GM18502 (cell line): ENCODE measurements around the gene QRICH2.
"Not testable (repeated sequence)": the region's sequence is repeated elsewhere in the genome, so short reads cannot be mapped to it uniquely, and the experiment has no call there.

ENCODE experiments used
- ATAC-seq: cut with Tn5 transposase; IDR thresholded peaks from one replicate; pipeline ENCODE4 v1.9.1; 2021; ENCODE audit warnings: mild to moderate bottlenecking; ENCODE audit not compliant: unreplicated experiment, poor library complexity

The QRICH2 gene

DNA sequence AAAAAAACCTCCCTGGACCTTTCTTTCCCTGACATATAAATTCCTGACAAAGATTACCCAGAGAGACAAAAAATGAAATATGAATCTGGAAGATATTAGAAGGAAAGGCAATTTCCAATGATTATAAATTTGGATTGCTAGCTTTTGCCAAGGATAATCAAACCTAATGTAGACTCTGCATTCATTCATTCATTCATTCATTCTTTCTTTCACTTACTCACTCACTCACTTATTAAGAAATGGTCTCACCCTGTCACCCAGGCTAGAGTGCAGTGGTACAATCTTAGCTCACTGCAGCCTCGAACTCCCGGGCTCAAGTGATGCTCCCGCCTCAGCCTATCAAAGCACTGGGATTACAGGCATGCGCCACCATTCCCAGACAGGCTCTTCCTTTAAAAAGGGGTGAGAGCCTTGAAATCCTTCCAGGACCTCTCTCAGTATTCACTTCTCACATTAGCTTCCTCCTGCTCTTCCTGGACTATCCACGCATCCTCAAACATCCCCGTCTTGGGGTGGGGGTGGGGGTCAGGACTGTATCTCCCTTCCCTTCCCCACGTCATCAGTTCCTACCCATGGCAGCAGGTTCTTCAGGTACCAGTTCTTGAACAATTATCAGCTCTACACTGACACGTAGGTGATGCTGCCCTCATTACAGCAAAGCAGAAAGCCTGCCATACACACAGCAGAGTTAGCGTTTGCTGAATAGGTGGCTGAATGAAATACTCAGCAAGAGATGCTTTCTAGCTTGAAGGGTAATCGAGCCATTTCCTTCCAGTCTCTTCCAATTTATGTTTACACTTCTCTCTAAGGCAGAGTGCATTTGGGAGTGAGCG is 25.8 kb upstream of the QRICH2 start:
- no peak for ATAC-seq

DNA sequence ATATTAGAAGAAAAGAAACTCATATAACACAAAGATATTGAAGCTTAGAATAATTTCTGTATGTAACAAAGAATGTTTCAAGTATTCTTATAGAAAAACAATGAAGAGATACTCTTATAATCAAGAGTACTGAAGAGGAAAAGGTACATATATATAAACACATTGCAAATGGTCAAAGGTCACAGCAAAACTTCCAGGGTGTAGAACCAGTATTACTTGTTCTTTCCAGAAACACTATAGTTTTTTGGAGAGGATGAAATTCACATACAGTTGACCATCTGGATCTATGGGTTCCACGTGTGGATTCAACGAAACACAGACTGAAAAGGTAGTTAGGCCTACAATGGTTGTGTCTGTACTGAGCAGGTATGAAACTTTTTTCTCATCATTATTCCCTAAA is 23.0 kb upstream of the QRICH2 start:
- ATAC-seq = no peak

DNA sequence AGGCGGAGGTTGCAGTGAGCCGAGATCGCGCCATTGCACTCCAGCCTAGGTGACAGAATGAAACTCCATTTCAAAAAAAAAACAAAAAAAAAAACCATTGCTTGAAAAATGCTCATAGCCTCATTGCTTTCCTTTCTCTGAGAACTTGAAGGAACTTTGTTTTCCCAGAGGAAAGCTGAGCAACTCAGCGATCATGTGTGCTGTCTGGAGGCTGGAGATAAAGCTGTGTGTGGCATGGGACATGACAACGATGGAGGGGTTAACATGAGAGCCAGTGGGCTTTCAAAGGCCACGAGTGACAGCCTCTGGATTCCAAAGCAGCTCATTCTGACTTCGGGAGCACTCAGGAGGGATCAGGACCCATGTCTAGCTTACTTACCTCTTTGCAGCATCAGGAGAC is 21.6 kb upstream of the QRICH2 start:
- ATAC-seq = no peak

DNA sequence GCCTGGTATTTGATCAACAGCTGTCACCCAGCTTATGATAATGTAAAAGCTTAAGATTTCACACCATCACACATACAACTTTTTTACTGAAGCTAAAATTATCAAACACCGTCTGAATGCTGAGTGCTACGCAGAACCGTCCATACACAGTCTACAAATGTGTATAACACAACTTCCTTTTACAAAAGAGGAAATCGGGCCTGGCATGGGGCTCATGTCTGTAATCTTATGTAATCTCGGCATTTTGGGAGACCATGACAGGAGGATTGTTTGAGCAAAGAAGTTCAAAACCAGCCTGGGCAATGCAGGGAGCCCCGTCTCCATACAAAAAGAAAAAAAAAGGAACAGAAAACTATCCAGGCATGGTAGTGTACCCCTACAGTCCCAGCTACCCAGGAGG is 19.6 kb upstream of the QRICH2 start:
- no peak for ATAC-seq

DNA sequence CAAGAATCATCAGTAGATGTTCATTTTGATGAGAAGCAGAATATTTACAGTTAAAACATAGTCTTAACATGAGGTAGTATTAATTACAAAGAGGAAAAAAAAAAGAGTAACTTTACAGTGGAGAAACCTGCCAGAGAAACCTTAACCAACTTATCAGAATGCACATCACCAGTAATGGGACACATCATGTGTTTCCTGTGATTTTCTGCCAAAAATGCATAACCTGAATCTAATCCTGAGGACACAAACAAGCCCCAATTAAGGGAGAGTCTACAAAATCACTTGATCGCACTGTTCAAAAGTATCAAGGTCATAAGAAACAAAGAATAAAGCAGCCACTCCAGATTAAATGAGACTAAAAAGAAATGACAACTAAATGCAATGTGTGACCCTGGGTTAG is 18.2 kb upstream of the QRICH2 start:
- no peak for ATAC-seq

DNA sequence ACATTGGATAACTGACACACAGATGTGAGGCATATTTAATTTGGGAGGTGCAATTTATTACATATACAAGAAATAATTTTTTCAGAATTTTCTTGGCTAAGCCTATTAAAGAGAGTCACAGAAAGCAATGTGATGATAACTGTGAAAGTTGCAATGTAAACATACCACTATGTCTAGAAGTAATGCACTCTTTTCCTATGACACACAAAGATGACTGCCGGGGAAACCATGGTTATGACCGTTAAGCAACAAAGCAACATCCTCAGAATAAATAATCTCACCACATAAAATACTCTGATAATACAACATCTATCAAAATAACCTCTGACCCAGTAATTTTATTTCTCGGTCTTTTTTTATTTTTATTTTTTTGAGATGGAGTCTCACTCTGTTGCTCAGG is 10.5 kb upstream of the QRICH2 start:
- ATAC-seq = no peak

DNA sequence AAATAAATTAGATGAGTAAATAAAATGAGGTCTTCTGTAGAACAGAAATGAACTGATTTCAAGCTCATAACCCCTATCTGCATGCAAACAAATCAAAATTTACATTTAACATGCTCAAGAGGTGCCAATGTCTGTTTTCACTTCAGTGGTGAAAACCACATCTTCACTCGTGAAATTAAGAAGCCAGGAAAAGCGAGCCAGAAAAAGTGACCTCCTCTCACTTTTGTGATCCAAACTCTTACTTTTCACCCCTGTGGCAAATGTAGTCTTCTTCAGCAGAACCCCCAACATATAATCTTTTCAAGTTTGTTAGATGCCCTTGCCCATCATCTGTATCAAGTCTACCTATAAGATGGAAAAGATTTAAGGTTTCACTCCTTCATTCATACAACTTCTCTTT is 9.5 kb upstream of the QRICH2 start:
- ATAC-seq = no peak

DNA sequence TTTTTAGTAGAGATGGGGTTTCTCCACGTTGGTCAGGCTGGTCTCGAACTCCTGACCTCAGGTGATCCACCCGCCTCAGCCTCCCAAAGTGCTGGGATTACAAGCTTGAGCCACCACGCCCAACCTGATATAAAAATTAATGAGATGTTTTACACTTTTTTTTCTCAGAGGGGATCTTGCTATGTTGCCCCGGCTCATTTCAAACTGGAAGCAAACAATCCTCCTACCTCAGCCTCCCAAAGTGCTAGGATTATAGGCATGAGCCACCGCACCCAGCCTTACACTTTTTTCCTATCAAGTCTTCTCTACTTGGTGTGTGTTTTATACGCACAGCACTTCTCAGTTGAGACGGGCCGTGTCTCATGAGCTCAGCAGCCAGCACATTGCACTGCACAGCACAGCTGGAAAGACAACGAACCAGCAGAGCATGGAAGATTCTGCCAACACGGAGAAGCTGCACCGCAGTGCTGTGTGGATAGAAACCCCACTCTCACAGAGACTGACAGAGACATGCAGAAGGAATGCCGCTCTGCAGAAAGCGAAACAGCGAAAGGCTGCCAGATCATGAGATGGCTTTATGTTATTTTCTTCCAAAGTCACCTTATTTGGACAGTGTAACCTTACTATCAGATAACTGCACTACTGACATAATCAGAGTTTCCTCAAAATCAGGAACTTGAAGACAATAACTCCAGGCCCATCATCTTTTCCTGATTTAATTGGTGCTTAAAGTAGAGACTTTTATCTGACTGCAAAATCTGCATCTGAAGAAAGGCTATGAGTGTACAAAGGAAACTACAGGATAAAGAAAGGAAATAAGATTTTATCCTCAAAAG is 6.5 kb upstream of the QRICH2 start:
- ATAC-seq = no peak

DNA sequence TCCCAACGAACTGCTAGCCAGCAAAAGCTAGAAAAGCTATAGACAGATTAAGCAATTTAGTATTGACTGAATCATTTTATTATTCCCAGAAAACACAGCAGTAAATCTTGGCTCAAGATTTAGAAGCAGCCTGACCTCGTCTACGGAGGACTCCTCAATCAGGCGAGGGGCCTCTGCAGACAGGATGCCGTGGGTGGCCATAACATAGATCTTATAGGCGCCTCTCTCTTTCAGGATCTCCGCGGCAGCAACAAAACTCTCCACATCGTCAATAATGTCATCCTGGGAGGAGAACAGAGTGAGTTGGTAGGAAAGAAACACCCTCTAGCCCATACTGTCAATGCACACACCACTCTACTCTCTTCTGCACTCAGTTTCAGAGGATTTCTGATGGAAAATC is 4.7 kb upstream of the QRICH2 start:
- ATAC-seq = no peak

DNA sequence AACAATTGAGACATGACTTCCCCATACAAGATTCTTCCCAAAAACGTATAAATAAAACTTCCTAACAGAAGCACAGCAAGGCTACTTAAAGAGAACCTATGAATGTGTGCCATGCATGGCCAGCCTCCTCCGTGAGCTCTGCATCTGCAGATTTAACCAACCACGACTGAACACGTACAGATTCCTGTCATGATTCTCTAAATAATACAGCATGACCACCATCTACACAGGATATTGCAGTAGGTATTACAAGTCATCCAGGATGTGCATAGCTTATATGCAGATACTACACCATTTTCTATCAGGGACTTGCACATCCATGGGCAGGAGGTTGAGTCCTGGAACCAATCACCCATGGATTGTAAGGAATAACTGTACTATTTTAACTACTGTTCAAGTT is 1.4 kb upstream of the QRICH2 start:
- ATAC-seq = no peak

DNA sequence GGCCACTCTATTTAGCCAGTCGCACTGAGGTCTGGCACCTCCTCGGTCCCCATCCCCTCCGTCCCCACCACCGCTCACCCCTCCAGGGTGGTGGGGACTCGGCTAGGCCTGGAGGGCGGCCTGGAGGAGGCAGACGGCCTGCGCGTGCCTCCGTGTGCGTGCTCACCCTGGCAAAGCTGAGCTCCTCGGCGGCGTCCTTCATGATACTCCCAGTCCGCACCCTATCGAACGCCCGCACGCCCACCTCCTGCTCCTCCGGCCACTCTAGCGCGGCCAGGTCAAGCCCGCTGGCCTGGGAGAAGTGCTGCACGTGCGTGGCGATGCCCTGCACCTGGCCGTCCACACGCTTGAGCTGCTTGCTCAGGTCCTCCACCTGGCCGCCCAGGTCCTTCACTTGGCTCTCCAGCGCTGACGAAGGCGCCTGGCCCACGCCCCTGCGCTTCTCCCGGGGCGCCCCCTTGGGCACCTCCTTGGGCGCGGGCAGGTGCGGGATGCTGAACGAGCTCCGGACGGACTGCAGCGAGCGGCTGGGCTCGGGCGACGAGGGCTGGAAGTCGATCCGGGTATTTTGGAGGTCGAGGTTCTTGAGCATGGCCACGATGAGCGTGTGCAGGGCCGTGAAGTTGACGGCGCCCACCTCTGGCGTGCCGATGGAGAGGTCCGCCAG is 644 bp downstream of the QRICH2 start:
- ATAC-seq = no peak

DNA sequence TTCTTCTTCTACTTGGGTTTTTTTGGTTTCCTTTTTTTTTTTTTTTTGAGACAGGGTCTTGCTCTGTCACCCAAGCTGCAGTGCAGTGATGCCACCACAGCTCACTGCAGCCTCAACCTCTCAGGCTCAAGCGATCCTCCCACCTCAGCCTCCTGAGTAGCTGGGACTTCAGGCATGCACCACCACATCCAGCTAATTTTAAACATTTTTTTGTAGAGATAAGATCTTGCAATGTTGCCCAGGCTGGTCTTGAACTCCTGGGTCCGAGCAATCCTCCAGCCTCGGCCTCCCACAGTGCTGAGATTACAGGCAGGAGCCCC is 3.0 kb downstream of the QRICH2 start:
- not testable (repeated sequence) for ATAC-seq

DNA sequence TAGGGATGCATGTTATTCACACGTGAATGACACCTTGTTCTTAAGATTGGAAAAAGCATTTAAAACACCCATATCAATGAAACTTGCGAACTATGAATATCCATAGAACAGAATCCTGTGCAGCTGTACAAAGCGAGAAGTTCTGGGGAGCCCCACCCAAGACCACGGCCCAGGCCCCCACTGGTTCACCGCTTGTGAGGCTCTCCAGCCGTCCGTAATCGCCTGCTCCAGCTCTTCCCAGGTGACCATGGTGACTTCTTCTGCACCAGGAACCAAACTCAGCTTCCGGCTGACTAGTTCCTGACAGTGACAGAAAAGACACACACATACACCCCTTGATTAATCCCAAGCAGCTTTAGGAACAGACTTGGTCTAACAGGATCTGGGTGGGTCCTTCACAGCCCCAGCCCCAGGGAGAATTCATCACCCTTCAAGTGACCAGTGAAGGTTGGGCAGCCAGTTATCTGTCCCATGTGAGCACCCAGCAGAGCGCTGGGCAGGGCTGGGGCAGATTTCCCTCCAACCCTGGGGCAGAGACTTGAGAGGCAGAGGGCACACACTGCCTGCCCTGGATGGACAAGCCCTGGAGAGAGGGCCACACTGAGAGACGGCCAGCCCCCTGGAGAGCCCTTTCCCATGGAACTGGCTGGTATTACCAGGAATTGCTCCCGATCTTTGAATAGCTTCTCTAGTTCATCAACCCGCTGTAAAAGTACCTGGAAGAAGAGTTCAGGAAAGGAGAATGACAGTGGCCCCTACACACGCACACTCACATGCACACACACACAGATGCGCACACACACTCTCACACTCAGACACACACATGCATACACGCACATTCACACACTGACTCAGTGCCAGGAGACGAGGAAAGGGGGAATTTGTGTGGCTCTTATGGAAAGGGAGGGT is 3.6 kb downstream of the QRICH2 start:
- no peak for ATAC-seq

DNA sequence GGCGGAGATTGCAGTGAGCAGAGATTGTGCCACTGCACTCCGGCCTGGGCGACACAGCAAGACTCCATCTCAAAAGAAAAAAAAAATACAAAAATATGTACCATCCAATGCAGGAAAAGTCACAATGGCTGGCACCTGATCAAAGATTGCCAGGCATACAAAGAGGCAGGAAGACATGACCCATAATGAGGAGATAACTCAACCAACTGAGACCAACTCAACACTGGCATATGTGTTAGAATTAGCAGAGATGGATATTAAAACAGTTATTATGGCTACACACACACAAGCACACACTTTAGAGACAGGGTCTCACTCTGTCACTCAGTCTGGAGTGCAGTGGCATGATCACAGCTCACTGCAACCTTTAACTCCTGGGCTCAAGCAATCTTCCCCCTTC is 10.6 kb downstream of the QRICH2 start:
- ATAC-seq = no peak

DNA sequence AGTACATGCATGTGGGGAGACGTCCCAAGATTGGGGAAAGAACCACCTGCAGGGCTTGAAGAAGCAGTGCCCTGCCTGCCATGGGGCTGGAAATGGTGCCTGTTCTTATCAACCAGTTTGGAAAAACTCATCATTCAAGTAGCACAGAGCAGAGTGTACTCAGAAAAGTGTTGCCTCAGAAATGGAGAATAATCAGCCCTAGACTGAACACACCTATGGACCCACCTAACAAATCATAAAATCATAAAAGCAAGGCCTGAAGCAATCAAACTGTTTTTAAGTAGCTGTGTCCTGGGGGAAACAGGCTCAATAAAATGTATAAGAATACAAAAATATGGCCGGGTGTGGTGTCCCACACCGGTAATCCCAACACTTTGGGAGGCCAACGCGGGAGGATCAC is 11.2 kb downstream of the QRICH2 start:
- ATAC-seq = no peak

DNA sequence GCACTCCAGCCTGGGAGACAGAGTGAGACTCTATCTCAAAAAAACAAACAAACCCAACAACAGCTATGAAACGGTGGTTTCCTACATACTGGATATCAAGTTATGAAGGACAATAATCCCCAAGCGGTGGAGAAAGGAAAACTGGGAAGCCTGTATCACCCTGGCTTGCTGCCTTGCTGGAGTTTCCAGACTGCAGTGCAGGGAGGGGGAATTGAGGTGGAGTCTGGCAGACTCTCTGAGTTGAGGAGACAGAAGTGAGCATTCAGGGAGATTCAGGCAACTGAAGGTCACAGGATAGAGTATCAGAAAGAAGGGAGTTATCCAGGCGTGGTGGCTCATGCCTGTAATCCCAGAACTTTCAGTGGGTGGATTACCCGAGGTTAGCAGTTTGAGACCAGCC is 11.9 kb downstream of the QRICH2 start:
- no peak for ATAC-seq

DNA sequence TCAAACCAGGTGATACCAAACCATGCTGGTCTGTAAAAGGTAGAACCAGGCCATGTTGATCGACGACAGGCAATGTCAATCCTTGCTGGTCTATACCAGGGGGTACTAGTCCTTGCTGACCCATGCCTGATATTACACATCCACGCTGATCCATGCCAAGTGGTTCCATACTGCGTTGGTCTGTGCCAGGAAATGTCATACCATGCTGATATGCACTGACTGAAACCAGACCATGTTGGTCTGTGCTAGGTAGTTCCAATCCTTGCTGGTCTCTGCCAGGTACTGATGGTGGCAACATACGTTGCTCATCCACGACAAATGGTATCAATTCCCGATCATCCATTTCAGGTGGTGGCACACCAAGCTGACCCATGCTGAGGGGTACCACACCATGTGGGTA is 15.0 kb downstream of the QRICH2 start:
- no peak for ATAC-seq

DNA sequence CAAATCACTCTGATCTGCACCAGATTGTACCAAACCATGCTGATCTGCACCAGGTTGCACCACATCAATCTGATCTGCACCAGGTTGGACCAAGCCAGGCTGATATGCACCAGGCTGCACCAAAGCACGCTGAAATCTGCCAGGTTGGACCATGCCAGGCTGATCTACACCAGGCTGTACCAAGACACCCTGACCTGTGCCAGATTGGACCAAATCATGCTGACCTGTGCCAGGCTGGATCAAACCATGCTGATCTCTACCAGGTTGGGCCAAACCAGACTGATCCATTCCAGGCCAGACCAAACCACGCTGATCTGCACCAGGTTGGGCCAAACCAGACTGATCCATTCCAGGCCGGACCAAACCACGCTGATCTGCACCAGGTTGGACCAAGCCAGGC is 15.5 kb downstream of the QRICH2 start:
- ATAC-seq = no peak

DNA sequence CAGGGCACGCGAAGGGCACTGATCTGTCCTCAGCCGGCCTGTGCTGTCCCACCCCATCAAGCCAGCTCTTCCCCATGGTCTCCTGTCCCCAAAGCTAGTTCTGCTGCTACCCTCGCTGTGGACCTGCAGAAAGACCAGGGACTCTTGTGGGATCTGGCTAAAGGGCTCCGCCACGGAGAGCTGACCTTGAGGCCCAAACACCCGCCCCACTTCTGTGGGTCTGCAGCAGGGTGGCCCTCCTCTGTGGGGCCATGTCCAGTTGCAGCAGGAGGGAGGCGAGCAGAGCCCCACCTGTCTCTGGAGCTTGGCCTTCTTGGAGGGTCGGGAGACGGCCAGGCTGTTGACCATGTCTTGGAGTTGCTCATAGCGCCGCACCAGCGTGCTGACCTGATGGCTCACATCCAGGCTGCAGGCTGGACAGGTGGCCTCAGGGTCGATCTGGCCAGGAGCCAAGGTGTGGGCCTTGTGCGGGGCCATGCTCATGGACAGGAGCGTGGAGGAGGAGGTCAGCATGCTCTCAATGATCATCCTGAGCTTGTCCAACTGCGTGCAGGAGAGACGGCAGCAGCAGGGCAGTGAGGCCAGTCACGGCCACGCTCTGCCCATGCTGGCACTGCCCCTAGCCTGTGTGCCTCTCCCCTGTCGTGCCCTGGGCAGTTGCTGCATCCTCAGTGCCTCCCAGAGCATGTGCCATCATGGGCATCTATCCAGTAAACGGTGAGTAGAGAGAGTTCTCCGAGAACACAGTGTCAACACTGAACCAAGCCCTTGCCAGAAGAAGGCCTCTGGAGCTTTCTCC is 26.3 kb downstream of the QRICH2 start:
- ATAC-seq = no peak

DNA sequence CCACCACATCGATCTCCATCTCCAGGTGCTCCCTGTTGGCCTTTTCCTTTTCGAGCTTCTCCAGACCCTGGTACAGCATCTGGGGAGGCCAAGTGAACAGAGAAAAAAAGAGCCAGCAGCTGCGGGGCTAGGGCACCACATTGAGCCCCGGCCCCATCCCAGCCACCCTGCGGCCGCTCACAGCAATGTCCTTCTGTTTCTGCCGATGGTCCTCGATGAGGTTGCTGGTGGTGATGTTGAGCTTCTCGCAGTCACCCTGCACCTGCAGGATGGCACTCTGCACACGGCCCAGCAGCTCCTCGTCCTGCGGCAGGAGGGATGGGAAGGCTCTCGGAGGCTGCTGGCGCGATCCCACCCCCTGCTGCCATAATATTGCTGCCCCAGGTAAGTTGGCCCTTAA is 27.4 kb downstream of the QRICH2 start:
- no peak for ATAC-seq
